ENCODE data around the gene PPFIA2. TPM values are rescaled to one million over a fixed set of nuclear protein-coding genes. Genes with fewer than 3 reads are reported as not detected.

Gene PPFIA2
- polyA plus RNA-seq, 1 donor from 2014 or later: 65.3 TPM

- H3K36me3 ChIP-seq (ENCODE audit: insufficient read depth, low read length): no peaks in the 10 kb centered on the region
- H2AFZ ChIP-seq (ENCODE audit: low read depth, low read length): no peak overlapping the region
- H3K4me2 ChIP-seq (ENCODE audit: low read length): no peak overlapping the region
- no peaks in the 10 kb centered on the region for H3K9me2 ChIP-seq (ENCODE audit: insufficient read depth, low read length)
- H4K20me1 ChIP-seq (ENCODE audit: insufficient read depth): no peaks in the 10 kb centered on the region
- no peak overlapping the region for H3K4me3 ChIP-seq (ENCODE audit: low read length)
- no peaks in the 10 kb centered on the region for H3F3A ChIP-seq (ENCODE audit: insufficient read depth, low read length, poor library complexity, severe bottlenecking)
- no peaks in the 10 kb centered on the region for H3K9me3 ChIP-seq (ENCODE audit: low read length)
- no peaks in the 10 kb centered on the region for H3K27me3 ChIP-seq (ENCODE audit: insufficient read depth, low read depth, low read length)
- no peak overlapping the region for H3K9ac ChIP-seq (ENCODE audit: low read length)
- H3K79me2 ChIP-seq (replicated peaks; ENCODE audit: insufficient read depth, low read length): no peaks in the 10 kb centered on the region
- no peak for TF ChIP-seq MXI1 (conservative IDR thresholded peaks at IDR 0.05; ENCODE audit: poor library complexity, severe bottlenecking)
- TF ChIP-seq POLR2AphosphoS5 (IDR thresholded peaks at IDR 0.05): no peak
- TF ChIP-seq TAF1 (IDR thresholded peaks at IDR 0.05; ENCODE audit: low read depth): no peak
- no peak for TF ChIP-seq EZH2 (IDR thresholded peaks at IDR 0.05; ENCODE audit: borderline replicate concordance, insufficient read depth, low read length, poor library complexity, severe bottlenecking)
- TF ChIP-seq CTCF (IDR thresholded peaks at IDR 0.05; ENCODE audit: poor library complexity, severe bottlenecking): no peak
- TF ChIP-seq RAD21 (conservative IDR thresholded peaks at IDR 0.05): no peak
- TF ChIP-seq REST (IDR thresholded peaks at IDR 0.05; ENCODE audit: borderline replicate concordance): no peak
- TF ChIP-seq SMC3 (conservative IDR thresholded peaks at IDR 0.05; ENCODE audit: poor library complexity): no peak
- no peak for TF ChIP-seq EP300 (conservative IDR thresholded peaks at IDR 0.05; ENCODE audit: poor library complexity, severe bottlenecking)
- H3K27ac ChIP-seq (ENCODE audit: low read length): no peak overlapping the region
Observed at GRCh38 chr12:81216739-81217138, 542.4 kb downstream of the PPFIA2 start.

- no peak overlapping the region for H3K9ac ChIP-seq (ENCODE audit: low read length)
- H3K9me2 ChIP-seq (ENCODE audit: insufficient read depth, low read length): no peaks in the 10 kb centered on the region
- no peak overlapping the region for H3K4me2 ChIP-seq (ENCODE audit: low read length)
- H3K27me3 ChIP-seq (ENCODE audit: insufficient read depth, low read depth, low read length): no peaks in the 10 kb centered on the region
- H3K9me3 ChIP-seq (ENCODE audit: low read length): no peaks in the 10 kb centered on the region
- no peaks in the 10 kb centered on the region for H3K36me3 ChIP-seq (ENCODE audit: insufficient read depth, low read length)
- no peaks in the 10 kb centered on the region for H3K79me2 ChIP-seq (replicated peaks; ENCODE audit: insufficient read depth, low read length)
- H3F3A ChIP-seq (ENCODE audit: insufficient read depth, low read length, poor library complexity, severe bottlenecking): no peaks in the 10 kb centered on the region
- H4K20me1 ChIP-seq (ENCODE audit: insufficient read depth): no peaks in the 10 kb centered on the region
- no peak overlapping the region for H3K4me3 ChIP-seq (ENCODE audit: low read length)
- H2AFZ ChIP-seq (ENCODE audit: low read depth, low read length): no peak overlapping the region
- TF ChIP-seq REST (IDR thresholded peaks at IDR 0.05; ENCODE audit: borderline replicate concordance) (no peak), MXI1 (conservative IDR thresholded peaks at IDR 0.05; ENCODE audit: poor library complexity, severe bottlenecking) (no peak), EZH2 (IDR thresholded peaks at IDR 0.05; ENCODE audit: borderline replicate concordance, insufficient read depth, low read length, poor library complexity, severe bottlenecking) (no peak), POLR2AphosphoS5 (IDR thresholded peaks at IDR 0.05) (no peak), EP300 (conservative IDR thresholded peaks at IDR 0.05; ENCODE audit: poor library complexity, severe bottlenecking) (no peak), CTCF (IDR thresholded peaks at IDR 0.05; ENCODE audit: poor library complexity, severe bottlenecking) (no peak), RAD21 (conservative IDR thresholded peaks at IDR 0.05) (no peak), TAF1 (IDR thresholded peaks at IDR 0.05; ENCODE audit: low read depth) (no peak), SMC3 (conservative IDR thresholded peaks at IDR 0.05; ENCODE audit: poor library complexity) (no peak)
- no peak overlapping the region for H3K27ac ChIP-seq (ENCODE audit: low read length)
Observed at GRCh38 chr12:81212996-81213696, 546.0 kb downstream of the PPFIA2 start.

Measured in neural cell (in vitro differentiated cells).